Astrocyte (in vitro differentiated cells and primary cell): Measurements from ENCODE around the gene VIPR2.

Source experiments
- EZH2 ChIP-seq: IDR thresholded peaks from 2 replicates; pipeline ENCODE4 v1.6.1; 2012; ENCODE audit warnings: mild to moderate bottlenecking, low read length, inconsistent platforms; ENCODE audit not compliant: insufficient read depth
- TF ChIP-seq, protein P1 (sequence below): IDR thresholded peaks from 2 replicates; pipeline ENCODE4 v1.5.1; 2011; ENCODE audit warnings: low read depth, mild to moderate bottlenecking, inconsistent platforms, low read length, moderate library complexity; ENCODE audit not compliant: insufficient read depth

DNA sequence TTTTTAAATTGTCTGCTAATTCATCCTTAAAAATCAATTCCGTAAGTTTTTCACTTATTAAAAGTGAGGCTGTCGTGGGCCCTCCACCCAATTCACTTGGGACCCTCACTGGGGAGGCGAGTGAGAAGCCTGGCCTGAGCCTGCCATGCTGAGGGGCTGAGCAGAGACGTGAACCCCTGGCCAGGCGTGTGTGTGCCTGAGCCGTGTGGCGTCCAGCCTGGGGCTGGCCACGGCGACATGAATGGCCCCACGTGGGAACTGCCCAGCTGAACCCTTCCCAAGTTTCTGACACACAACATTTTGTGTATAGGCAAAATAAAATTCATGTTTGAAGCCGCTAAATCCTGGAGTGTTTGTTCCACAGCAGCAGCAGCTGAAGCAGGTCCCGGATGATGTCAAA is 13.0 kb upstream of the VIPR2 start:
- TF ChIP-seq, protein P1, sequence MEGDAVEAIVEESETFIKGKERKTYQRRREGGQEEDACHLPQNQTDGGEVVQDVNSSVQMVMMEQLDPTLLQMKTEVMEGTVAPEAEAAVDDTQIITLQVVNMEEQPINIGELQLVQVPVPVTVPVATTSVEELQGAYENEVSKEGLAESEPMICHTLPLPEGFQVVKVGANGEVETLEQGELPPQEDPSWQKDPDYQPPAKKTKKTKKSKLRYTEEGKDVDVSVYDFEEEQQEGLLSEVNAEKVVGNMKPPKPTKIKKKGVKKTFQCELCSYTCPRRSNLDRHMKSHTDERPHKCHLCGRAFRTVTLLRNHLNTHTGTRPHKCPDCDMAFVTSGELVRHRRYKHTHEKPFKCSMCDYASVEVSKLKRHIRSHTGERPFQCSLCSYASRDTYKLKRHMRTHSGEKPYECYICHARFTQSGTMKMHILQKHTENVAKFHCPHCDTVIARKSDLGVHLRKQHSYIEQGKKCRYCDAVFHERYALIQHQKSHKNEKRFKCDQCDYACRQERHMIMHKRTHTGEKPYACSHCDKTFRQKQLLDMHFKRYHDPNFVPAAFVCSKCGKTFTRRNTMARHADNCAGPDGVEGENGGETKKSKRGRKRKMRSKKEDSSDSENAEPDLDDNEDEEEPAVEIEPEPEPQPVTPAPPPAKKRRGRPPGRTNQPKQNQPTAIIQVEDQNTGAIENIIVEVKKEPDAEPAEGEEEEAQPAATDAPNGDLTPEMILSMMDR, result no peak
- no peak for TF ChIP-seq EZH2
